Stimulated activated CD4-positive, alpha-beta T cell treated with anti-CD3 and anti-CD28 coated beads, Interleukin-2, amount 100 ng/mL, for 48 hours (primary cell): Measurements from ENCODE around the gene USH1C.
A peak's percentile ranks its signal among the peaks of the same experiment; 100 is the strongest.

ENCODE experiments used
- DNase-seq, 2 donors: peaks; one replicate each; pipeline ENCODE4 v3.0.0-alpha.2; 2020

The USH1C gene

GRCh38 chr11:17544181-17544622 lies at the start of gene USH1C:
USH1C (minus strand) TSS chr11:17544416; CDS start chr11:17544307, 109 bp downstream.
- DNase-seq, result peak; percentile 7 to 53

GRCh38 chr11:17593466-17594245 lies 49.4 kb upstream of the USH1C start:
- DNase-seq, result no peak

GRCh38 chr11:17591293-17591692 lies 47.1 kb upstream of the USH1C start:
- DNase-seq, result no peak

- no peak for DNase-seq
Measured at GRCh38 chr11:17590463-17590862, 46.2 kb upstream of the USH1C start.

- no peak for DNase-seq
Measured at GRCh38 chr11:17588721-17589120, 44.5 kb upstream of the USH1C start.

GRCh38 chr11:17588166-17588565 lies 44.0 kb upstream of the USH1C start:
- no peak for DNase-seq

- no peak for DNase-seq
Measured at GRCh38 chr11:17585911-17586695, 41.9 kb upstream of the USH1C start.

GRCh38 chr11:17581732-17582053 lies 37.5 kb upstream of the USH1C start:
- DNase-seq, result no peak

GRCh38 chr11:17581036-17581731 lies 37.0 kb upstream of the USH1C start:
- DNase-seq, result no peak

- no peak for DNase-seq
Measured at GRCh38 chr11:17580271-17580670, 36.1 kb upstream of the USH1C start.

GRCh38 chr11:17579451-17579850 lies 35.2 kb upstream of the USH1C start:
- no peak for DNase-seq

GRCh38 chr11:17578958-17579357 lies 34.7 kb upstream of the USH1C start:
- no peak for DNase-seq

GRCh38 chr11:17578296-17578695 lies 34.1 kb upstream of the USH1C start:
- no peak for DNase-seq

GRCh38 chr11:17575431-17576425 lies 31.5 kb upstream of the USH1C start:
- no peak for DNase-seq

- no peak for DNase-seq
Measured at GRCh38 chr11:17574141-17575091, 30.2 kb upstream of the USH1C start.

- no peak for DNase-seq
Measured at GRCh38 chr11:17573526-17573925, 29.3 kb upstream of the USH1C start.

GRCh38 chr11:17572791-17573460 lies 28.7 kb upstream of the USH1C start:
- no peak for DNase-seq

GRCh38 chr11:17572359-17572690 lies 28.1 kb upstream of the USH1C start:
- DNase-seq, result no peak

GRCh38 chr11:17571431-17572358 lies 27.5 kb upstream of the USH1C start:
- DNase-seq, result no peak

GRCh38 chr11:17570034-17570433 lies 25.8 kb upstream of the USH1C start:
- DNase-seq, result no peak
